Activated T-cell treated with anti-CD3 and anti-CD28 coated beads, Interleukin-2, amount 50 U/mL, for 48 hours (primary cell): ENCODE measurements around the gene PTPRN.
"Not testable (repeated sequence)": the region's sequence is repeated elsewhere in the genome, so short reads cannot be mapped to it uniquely, and the experiment has no call there.

ENCODE experiments used
- DNase-seq, 2 experiments: peaks; one replicate each; pipeline ENCODE4 v3.0.0-alpha.2; 2020

PTPRN gene

DNA sequence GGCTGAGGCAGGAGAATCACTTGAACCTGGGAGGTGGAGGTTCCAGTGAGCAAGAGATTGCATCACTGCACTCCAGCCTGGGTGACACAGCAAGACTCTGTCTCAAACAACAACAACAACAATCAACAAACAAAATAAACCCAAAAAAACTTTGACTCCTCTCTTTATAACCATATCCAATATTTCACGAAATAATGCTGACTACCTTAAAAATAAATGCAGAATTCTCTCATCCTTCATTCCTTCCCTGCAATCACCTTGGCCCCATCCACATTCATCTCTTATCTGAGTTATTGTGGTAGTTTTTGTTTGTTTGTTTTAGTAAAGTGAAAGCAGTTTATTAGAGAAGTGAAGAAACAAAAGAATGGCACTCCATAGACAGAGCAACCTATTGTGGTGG, 3.2 kb downstream of the PTPRN start:
- DNase-seq: no peak

DNA sequence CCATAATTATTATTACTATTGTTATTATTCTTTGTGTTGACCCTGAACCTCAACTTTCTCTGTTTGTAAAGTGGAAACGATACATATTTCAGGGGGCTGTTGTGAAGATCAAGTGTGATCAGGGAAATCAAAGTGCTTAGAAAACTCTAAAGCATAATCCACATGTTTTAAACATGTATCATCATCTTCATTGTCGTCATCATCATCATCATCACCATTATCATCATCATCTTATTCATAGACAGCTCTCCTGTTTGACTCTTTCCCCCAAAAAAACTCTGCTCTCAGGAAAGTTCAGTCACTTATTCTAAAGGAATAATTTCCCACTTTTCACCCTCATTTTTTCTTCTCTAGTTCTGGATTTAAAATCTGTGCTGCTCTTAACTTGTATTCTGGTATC, 5.0 kb downstream of the PTPRN start:
- no peak for DNase-seq

DNA sequence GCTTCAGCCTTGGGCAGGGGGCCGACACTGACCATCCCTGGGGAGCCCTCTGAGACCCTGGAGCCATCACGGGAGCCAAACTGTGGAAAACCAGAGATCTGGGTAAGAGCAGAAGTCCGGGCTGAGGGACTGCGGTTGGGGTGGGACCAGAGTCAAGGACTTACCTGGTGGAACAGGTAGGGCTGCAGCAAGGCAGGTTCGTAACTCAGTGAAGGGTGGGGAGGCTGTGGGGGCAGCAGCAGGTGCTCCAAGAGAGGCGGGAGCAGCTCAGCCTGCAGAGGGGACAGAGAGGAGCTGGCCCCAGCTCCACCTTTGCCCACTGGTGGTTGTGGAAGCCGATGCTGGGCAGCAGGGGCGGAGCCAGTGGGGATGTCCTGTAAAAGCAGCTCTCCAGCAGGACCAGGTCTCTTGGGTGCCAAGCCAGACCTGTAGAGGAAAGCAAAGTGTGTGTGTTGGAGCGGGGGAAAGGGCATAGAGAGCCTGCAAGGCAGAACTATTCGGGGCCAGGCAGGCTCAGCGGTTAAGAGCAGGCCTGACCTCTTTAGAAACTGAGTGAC, 6.7 kb downstream of the PTPRN start:
- DNase-seq: no peak

DNA sequence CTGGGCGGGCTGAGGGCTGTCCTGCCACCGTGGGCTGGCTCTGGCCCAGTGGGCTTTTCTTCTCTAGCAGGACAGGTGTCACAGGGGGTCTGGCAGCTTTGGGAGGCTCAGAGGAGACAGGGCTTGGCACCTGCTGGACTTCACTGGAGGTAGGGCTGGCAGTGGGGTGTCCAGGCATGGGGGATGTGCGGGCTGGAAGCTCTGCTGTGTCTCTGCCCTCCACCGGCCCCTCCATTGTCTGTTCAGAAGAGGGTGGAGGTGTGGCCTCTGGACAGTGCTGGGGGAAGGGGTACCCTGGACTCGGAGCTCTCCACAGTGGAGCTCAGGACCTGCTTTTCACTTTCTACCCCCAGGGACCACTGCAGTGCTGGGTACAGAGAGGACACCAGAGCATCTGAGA, 9.2 kb downstream of the PTPRN start:
- no peak for DNase-seq

DNA sequence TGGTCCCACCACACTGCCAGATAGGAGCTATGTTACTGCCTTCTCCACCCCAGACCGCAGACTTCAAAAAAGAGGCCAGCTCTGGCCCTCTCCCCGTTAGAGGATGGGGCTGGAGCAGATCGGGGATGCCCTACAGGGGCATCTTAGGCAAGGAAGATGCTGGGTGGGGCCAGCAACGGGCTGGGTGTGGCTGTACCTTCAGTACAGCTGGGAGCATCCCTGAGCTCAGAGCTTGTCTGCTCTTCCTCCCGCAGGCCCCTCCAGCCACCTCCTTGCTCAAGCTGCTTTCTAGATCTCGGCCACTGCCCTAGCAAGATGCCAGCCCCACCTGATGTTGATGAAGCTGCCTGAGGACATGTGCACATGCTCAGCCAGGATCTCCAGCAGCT, 9.8 kb downstream of the PTPRN start:
- no peak for DNase-seq

DNA sequence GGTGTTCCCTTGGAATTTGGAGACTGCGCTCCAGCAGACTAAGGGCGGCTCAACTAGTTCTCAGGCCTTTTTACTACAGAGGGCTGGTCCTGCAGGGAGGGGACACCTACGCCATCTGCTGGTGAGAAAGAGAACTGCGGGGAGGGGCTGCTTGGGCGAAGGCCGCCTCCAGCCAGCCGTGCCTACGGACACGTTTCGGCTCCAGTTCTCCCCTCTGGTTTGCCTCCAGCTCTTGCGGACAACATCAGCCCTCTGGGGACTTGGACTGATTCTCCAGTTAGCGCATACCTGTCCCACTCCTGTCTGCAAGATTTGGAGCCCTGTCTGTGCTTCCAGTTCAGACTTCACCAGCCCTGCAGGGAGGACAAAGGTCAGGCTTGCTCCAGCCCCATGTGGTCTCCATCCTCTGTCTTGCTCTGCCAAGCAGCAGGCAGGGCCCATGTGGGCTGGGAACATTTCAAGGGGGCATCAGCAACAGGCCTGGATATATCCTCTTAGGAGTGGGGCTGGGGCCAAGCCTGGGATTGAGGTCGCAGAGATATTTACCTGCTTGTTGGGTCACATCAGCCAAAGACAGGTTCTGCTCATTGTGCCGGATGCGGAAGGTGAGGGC, 10.3 kb downstream of the PTPRN start:
- peak; percentile 93 to 95 for DNase-seq

DNA sequence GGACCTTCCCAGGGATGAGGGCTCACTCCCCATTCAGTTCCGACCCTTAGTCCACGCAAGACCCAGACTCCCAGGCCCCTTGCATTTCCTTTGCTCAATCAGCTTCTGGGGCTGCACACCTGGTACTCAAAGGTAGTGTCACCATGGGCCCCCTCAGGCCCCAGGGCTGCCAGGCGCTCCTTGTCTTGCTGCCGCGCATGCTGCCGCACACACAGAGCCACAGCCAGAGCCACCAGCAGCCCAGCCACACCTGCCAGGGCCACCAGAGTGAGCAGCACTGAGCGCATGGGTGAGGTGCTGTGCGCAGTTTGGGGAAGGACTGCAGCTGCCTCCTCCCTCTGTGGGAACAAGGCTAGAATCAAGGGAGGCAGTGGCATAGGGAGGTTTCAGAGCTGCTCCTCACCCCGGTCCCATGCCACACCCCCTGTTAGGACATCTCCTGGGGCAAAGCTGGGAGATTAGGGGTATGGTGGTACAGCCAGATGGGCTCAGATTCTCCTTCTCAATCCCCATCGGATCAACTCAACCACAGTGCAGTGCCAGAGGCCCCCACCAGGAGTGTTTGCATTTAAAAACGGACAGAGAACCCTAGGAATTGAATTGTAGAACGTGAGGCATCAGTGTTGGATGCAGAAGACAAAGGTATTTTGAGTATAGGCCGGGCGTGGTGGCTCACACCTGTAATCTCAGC, 11.3 kb downstream of the PTPRN start:
- peak in 1 of 2 experiments; percentile 22 for DNase-seq

DNA sequence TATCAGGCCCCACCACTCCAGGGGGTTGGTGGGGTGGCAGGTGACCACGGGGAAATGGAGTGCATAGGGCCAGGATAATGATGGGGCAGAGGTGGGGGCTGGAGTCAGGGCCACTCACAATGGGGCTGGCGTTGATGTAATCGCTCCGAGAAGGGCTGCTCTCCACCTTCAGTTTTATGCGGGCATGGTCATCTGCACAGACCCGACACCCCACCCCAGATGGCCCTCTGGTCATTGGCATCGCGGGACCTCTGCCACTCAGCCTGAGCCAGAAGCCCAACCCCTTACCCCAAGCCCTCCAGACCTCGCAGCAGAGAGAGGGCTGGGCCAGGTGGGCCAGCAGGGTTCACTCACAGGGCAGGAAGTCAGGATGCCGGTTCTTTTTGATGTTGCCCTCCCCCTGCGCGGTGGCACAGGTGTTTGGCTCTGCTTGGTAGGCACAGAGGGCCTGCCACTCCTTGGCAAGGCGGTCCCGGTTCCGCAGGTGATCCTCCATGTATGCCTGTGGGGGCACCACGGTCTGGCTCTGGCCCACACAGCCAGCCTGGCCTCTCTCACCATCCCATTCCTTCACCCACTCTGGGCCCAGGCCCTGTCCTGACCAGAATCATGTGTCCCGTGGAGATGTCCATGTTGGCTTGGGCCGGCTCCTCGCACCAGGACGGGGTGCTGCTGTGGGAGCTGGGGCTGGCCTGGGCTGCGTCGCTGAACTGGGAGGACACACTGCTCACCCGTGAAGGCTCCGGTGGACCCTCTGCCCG, 12.4 kb downstream of the PTPRN start:
- DNase-seq: peak in 1 of 2 experiments; percentile 15

DNA sequence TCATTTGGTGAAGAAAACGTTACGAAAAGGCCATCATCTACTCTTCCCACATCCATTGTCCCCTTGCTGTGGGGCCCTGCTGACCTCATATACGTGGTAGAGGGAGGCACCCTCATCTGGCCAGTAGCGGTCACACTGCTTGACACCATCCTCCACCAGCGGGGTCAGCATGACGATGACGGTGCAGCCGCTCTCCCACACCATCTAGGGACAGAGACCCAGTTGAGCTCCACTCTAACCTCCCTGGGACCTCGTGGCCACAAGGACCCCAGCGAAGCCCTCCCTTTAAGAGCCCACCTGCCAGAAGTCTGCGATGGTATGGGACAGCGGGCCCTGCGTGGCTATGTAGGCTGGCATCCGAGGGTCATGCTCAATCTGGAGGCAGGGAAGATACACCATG, 13.1 kb downstream of the PTPRN start:
- DNase-seq: peak in 1 of 2 experiments; percentile 14

DNA sequence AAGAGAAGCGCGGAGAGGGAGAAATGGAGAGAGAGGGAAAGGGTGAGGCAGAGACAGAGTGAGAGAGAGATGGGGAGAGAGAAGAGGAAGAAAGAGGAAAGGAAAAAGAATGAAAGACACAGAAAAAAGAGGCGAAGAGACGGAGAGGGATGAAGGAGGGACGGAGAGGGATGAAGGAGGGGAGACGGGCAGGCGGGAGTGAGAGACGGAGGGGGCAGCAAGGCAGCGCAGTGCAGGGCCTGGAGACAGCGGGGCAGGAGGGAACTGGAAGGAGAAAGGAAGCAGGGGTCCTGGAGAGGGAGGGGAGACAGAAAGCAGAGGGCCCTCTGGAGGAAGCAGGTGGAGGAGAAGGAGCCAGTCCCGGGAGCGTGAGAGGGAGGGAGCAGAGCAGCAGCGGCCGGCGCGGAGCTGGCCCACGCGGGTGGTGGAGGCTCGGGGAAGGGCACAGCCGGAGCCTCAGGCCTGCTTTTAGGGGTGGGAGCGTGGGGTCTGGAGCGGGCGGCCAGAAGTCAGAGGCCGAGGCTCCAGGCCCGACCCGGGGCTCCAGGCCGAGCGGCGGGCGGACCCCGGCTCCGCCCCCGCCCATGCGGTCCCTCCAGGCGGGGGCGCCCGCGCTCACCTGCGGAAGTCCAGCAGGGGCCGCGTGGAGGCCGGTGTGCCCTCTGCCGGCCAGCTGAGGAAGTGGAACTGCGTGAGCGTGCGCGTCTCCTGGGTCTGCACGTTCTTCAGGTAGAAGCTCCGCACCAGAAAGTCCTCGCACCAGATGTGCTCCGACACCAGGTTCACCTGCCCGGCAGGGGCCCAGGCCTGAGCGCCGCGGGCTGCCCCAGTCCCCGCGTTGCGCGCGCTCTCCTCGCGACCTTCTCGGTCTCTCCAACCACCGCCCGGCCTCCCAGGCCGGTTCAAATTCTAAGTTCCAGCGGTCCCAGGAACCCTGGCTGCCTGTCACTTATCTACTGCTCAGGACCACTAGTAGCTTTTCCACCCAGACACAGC, 14.5 kb downstream of the PTPRN start:
- peak; percentile 92 to 94 for DNase-seq

DNA sequence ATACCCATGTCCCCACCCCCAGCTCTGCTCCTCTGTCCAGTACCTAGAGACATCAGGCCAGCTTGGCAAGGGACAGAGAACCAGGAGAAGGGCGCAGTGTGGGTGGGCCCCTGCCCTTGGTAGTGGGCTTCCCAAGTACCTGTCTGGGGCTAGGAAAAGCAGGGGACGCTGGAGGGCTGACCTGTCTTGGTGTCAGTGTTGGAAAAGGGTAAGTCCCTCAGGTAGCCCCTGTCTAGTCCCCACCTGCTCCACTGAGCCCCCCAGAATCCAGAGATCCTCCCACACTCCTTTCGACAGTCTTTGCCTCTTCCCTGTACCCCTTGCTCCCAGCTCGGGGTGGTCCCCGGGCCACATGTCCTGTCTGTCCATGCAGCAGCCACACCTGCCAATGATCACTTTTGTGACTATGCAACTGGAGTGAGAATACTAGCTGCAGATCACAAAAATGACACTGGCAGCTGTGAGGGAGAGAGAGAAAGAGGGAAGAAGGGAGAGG, 15.4 kb downstream of the PTPRN start:
- peak; percentile 18 to 19 for DNase-seq

DNA sequence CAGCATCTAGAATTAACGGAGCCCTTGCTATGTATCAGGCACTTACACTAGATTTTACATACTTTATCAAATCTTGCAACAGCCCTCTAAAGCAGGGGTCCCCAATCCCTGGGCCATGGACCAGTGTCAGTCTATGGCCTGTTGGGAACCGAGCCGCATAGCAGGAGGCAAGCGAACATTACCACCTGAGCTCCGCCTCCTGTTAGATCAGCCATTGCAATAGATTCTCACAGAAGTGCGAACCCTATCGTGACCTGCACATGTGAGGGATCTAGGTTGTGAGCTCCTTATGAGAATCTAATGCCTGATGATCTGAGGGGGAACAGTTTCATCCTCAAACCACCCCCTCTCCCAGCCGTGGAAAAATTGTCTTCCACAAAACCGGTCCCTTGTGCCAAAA, 16.6 kb downstream of the PTPRN start:
- DNase-seq: no peak

DNA sequence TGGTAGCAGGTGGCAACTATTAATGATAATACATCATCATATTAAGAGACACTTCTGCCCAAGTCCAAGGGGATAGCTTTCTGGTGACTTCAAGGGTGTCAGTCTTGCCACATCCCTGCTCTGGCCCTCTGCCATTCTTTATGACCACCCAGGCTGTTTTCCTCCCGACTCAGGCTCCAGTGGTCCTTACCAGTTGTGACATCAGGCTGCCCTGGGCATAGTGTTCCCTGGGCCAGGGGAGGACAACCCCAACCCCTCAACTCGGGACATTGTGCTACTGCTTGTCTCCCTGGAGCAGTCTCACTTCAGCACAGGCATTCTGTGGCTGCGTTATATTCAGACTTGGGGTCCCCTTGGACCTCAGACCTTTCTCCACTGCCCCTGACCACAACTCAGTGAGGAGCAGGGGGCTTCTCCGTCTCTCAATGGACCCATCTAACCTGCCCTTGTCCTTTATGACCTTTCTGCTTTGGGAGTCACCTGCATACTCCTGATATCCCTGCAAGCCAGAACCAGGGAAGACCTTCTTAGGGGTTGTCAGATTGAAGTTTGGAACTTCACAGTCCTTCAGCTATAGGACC, 17.2 kb downstream of the PTPRN start:
- no peak for DNase-seq

DNA sequence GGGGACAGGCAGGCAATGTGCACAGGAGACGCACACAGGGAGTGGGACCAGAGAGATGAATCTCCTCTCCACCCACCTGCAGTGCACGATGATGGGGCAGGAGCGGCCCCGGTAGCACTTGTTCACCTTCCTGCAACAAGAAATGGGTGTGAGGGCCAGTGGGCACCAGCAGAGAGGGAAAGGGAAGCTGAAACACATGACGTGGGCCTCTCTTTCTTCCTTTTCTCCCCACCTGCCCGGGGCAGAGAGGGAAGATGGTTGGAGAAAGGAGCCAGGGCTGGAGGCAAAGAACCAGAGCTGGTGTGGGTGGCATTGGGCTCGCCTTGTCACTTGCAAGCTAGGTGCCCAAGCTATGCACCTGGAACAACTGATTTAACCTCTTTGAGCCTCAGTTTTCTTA, 17.8 kb downstream of the PTPRN start:
- DNase-seq: no peak

DNA sequence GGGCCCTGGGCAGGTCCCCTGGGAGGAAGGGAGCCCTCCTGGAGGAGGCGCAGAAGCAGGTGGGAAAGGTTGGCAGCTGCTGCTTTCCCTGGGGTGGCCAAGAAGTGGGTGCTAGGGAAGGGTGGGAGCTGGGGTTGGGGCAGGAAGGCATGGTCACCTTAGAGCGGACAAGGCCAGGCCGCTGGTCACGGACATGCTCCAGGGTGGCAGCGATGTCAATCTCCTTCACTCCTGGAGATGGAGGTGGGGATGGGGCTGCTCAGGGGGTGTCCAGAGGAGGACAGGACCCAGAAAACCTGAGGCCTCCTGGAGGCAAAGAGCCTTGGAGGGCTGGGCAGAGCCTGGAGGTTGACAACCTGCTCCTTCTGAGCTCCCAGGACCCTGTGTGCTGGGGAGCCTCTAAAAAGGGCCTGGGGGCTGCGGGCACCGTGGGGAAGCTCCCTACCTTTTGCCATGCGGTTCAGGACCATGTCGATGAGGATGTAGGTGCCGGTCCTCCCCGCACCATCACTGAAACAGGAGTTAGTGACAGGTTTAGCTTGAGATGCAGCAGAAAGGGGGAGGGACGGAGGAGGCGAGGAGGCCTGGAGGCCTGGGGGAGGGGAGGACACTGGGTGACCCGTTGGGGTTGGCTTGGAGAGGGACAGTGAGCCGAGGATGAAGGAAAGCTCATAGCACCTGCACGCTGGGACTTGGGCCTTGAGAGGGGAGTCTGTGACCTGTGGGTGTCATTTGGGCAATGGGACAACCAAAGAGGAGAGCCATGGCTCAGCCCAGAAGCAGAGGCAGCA, 18.6 kb downstream of the PTPRN start:
- DNase-seq: no peak

DNA sequence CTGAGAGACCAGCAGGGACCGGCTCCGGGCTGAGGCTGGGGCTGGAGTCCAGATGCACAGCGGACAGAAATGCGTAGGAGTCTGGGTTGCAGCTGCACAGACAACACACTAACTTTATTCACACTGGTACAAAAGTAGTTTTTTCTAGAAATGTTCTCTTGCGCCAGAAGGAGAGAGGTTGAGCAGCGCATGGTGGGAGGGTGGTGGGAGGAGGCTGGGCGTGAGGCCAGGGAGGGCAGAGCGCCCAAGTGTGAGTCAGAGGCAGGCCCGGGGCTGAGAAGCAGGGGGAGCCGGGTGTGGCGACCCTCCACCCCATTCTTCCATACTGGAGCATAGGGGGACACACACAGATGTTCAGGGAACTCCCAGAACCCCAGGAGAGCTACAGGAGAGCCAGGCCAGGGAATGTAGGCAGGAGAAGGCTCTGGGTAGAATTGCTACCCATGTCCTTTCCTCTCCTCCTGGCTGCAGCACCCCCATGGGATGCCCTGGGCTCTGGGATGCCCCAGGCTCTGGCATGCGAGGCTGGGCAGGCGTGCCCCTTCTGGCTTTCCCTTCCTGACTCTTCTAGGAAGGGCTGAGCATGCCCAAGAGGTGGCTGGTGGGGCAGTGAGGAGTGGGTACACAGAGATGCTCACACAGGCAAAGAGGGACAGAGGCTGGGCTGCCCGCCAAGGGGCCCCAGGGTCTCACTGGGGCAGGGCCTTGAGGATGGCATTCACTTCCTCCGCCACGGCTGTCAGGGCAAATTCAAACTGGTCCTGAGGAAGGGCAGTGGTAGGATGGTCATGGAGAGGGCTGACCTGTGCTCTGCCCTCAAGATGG, 19.5 kb downstream of the PTPRN start:
- no peak for DNase-seq

DNA sequence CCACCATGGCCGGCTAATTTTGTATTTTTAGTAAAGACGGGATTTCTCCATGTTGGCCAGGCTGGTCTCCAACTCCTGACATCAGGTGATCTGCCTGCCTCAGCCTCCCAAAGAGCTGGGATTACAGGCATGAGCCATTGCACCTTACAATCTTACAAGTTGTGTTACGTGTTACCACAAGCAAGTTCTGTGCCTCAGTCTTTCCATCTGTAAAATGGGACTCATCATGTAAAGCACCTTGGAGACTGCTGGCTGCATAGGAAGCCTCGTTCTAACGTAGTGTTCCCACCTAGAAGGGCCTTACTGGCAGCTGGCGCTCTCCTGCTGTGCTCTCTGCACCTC, 20.0 kb downstream of the PTPRN start:
- DNase-seq: no peak

DNA sequence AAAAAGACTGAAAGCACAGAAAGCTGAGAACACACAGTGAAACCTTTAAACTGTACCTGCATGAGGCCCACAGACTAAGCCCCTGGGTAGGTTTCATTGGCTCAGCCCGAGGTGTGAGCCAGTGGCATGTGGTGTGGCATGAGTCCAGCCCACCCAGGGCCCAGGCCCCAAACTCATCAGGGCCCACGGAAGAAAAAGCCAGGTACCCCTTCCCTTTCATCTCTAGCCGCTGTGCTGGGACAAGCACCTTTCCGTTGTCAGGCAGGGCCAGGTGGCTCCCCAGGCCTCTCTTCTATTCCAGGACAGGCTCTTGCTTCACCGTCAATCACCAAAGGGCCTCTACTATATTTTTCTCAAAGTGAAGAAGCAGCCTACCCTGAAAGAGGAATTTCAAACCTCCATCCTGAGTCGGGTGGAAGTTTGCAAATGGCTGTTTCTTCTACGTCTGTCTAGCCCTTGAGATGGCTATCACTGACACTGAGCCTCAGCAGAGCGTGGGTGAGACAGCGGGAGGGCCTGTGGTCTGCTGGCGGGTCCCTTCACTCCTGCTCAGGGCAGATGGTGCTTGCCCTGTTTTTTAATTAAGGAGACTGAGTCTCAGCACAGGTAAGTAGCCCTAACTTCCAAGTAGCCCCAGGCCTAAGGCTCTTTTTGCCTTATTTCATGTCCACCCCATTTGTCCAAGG, 21.5 kb downstream of the PTPRN start:
- DNase-seq: no peak

DNA sequence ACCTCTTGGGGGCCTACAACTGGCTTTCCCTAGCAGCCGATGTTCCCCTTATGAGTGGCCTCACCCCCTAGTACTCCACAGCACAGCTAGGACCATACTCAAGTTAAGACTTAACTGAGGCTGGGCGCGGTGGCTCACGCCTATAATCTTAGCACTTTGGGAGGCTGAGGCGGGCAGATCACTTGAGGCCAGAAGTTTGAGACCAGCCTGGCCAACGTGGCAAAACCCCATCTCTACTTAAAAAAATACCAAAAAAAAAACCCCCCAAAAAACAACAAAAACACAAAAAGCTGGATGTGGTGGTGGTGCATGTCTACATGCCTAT, 22.1 kb downstream of the PTPRN start:
- DNase-seq: not testable (repeated sequence)
